Thyroid gland (tissue), 4 donors: Measurements from ENCODE around the gene ADH5. TPM values are rescaled to one million over a fixed set of nuclear protein-coding genes. Genes with fewer than 3 reads are reported as not detected.
"Not testable (repeated sequence)": the region's sequence is repeated elsewhere in the genome, so short reads cannot be mapped to it uniquely, and the experiment has no call there.

Experiments
- DNase-seq, 2 donors: peaks; one replicate each; pipeline ENCODE4 v3.0.0-alpha.2; 2019
- H3K27ac ChIP-seq, 3 donors: fragments of 200-600 bp; sonication (generic); 1 replicate in 2 of 3; 2 replicates in 1 of 3; pipeline ENCODE4 v1.5.1; 2016 to 2019; ENCODE audit warnings: mild to moderate bottlenecking in 1 of 3, moderate library complexity in 1 of 3
- H3K27me3 ChIP-seq: fragments of 200-600 bp; sonication (generic); one replicate; pipeline ENCODE4 v1.5.1; 2019
- H3K36me3 ChIP-seq, 2 donors: fragments of 200-600 bp; sonication (generic); one replicate each; pipeline ENCODE4 v1.5.1; 2016 to 2019
- H3K4me1 ChIP-seq, 2 donors: fragments of 200-600 bp; sonication (generic); one replicate each; pipeline ENCODE4 v1.5.1; 2017 to 2019
- H3K4me3 ChIP-seq, 3 donors: fragments of 200-600 bp; sonication (generic); replicated peaks in 1 of 3; 1 replicate in 2 of 3; 2 replicates in 1 of 3; pipeline ENCODE4 v1.5.1; 2016; ENCODE audit warnings: mild to moderate bottlenecking in 1 of 3
- H3K9me3 ChIP-seq: fragments of 200-600 bp; sonication (generic); one replicate; pipeline ENCODE4 v1.5.1; 2017
- POLR2A ChIP-seq, 2 donors: fragments of 450-650 bp; IDR thresholded peaks; one replicate each; pipeline ENCODE4 v1.6.1; 2017; ENCODE audit warnings: antibody characterized with exemption in 2 of 2, mild to moderate bottlenecking in 2 of 2, moderate library complexity in 1 of 2
- WGBS, 2 donors: methylation state at CpG; one replicate each; pipeline ENCODE4 v1.1.5; 2017; 5-methylcytosine and 5-hydroxymethylcytosine counted together
- intact Hi-C: fragments of 100-400 bp; cut with DNase I; formaldehyde crosslinking; loops from one replicate; pipeline ENCODE4 v1.15.1; 2023
- total RNA-seq, 4 donors: library from RNA; depleted of rRNA; stranded (reverse); fragments of >200 nt; gene quantifications; one replicate each; pipeline ENCODE4 v1.2.3, GENCODE V29; 2016
- TF ChIP-seq, protein P1 (sequence below), 6 experiments: fragments of 200-600 bp in 3 of 6; fragments of 450-650 bp in 3 of 6; sonication (generic) in 3 of 6; IDR thresholded peaks; one replicate each; pipeline ENCODE4 v1.5.1; 2016 to 2019; ENCODE audit warnings: antibody characterized with exemption in 6 of 6, mild to moderate bottlenecking in 2 of 6, inconsistent platforms in 1 of 6, moderate library complexity in 1 of 6

The ADH5 gene
- total RNA-seq, 4 donors from 2014 or later = 101 to 162 (median 117) TPM

GRCh38 chr4:99126376-99126775 lies 37.8 kb upstream of the ADH5 start:
- TF ChIP-seq, protein P1, sequence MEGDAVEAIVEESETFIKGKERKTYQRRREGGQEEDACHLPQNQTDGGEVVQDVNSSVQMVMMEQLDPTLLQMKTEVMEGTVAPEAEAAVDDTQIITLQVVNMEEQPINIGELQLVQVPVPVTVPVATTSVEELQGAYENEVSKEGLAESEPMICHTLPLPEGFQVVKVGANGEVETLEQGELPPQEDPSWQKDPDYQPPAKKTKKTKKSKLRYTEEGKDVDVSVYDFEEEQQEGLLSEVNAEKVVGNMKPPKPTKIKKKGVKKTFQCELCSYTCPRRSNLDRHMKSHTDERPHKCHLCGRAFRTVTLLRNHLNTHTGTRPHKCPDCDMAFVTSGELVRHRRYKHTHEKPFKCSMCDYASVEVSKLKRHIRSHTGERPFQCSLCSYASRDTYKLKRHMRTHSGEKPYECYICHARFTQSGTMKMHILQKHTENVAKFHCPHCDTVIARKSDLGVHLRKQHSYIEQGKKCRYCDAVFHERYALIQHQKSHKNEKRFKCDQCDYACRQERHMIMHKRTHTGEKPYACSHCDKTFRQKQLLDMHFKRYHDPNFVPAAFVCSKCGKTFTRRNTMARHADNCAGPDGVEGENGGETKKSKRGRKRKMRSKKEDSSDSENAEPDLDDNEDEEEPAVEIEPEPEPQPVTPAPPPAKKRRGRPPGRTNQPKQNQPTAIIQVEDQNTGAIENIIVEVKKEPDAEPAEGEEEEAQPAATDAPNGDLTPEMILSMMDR (IDR thresholded peaks at IDR 0.05) = no peak
- TF ChIP-seq POLR2A (IDR thresholded peaks at IDR 0.05) = no peak
- WGBS, 2 donors = 51 to 76% methylated on average over 1 of the region's 1 CpG
- intact Hi-C loops = loop anchor here (10.0 kb wide), 1 partner anchor 278 kb away; no protein-coding TSS in a partner anchor

DNA sequence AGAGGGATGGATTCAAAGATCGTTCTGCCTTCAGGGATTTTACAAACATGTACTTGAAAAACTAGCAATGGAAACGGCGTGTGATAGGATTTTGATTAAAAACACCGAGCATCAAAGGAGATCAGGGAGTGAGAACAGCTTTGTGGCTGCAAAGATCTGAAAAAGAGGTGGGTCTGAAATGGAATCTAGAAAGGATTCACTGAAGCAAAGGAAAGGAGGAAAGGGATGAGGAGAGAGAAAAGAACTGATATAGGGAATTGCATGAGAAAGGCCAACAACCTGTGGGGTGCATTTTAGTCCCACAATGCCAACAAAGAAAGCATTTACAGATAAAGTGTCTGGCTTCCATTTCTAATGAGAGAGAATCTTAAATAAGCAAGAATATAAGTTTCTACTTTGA lies 32.4 kb upstream of the ADH5 start:
- TF ChIP-seq, protein P1 (IDR thresholded peaks at IDR 0.05) = no peak
- no peak for TF ChIP-seq POLR2A (IDR thresholded peaks at IDR 0.05)
- Histone ChIP-seq H3K27me3 (no peaks in the 10 kb centered on the region), H3K4me1 (no peaks in the 10 kb centered on the region), H3K4me3 (no peak overlapping the region), H3K27ac (no peak overlapping the region), H3K9me3 (no peaks in the 10 kb centered on the region), H3K36me3 (no peaks in the 10 kb centered on the region)
- DNase-seq = no peak
- WGBS, 2 donors = 88 to 89% methylated on average over 4 of the region's 4 CpGs
- intact Hi-C loops = loop anchor here (10.0 kb wide), 1 partner anchor 284 kb away; no protein-coding TSS in a partner anchor

More at GRCh38 chr4:99126376-99126775, 37.8 kb upstream of the ADH5 start:
- no peaks in the 10 kb centered on the region for H3K36me3 ChIP-seq
- H3K4me1 ChIP-seq = no peaks in the 10 kb centered on the region
- H3K27ac ChIP-seq = no peak overlapping the region
- H3K27me3 ChIP-seq = no peaks in the 10 kb centered on the region
- DNase-seq = no peak
- H3K9me3 ChIP-seq = no peaks in the 10 kb centered on the region
- H3K4me3 ChIP-seq = no peak overlapping the region

- intact Hi-C loops = loop anchor here (10.0 kb wide), 1 partner anchor 284 kb away; no protein-coding TSS in a partner anchor
- WGBS, 2 donors = 93 to 99% methylated on average over 5 of the region's 5 CpGs
- no peaks in the 10 kb centered on the region for H3K4me1 ChIP-seq
- H3K27me3 ChIP-seq = no peaks in the 10 kb centered on the region
- no peak for TF ChIP-seq POLR2A (IDR thresholded peaks at IDR 0.05)
- TF ChIP-seq, protein P1 (IDR thresholded peaks at IDR 0.05) = no peak
- no peak overlapping the region for H3K4me3 ChIP-seq
- no peaks in the 10 kb centered on the region for H3K36me3 ChIP-seq
- no peak for DNase-seq
- H3K9me3 ChIP-seq = no peaks in the 10 kb centered on the region
- H3K27ac ChIP-seq = no peak overlapping the region
Measured at GRCh38 chr4:99120501-99120900, 31.9 kb upstream of the ADH5 start.

- Histone ChIP-seq H3K27ac (no peak overlapping the region), H3K27me3 (no peaks in the 10 kb centered on the region)
Measured at GRCh38 chr4:99117876-99118693, 29.5 kb upstream of the ADH5 start.

DNA sequence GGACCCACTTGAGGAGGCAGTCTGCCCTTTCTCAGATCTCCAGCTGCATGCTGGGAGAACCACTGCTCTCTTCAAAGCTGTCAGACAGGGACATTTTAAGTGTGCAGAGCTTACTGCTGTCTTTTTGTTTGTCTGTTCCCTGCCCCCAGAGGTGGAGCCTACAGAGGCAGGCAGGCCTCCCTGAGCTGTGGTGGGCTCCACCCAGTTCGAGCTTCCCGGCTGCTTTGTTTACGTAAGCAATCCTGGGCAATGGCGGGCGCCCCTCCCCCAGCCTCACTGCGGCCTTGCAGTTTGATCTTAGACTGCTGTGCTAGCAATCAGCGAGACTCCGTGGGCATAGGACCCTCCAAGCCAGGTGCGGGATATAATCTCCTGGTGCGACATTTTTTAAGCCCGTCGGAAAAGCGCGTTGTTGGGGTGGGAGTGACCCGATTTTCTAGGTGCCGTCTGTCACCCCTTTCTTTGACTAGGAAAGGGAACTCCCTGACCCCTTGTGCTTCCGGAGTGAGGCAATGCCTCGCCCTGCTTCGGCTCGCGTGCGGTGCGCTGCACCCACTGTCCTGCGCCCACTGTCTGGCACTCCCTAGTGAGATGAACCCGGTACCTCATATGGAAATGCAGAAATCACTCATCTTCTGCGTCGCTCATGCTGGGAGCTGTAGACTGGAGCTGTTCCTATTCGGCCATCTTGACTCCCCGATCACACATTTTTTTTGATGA lies 28.7 kb upstream of the ADH5 start:
- intact Hi-C loops = loop anchor here (10.0 kb wide), 1 partner anchor 348 kb away; no protein-coding TSS in a partner anchor
- not testable (repeated sequence) for H3K9me3 ChIP-seq, H3K4me3 ChIP-seq, H3K36me3 ChIP-seq, H3K27me3 ChIP-seq, H3K27ac ChIP-seq, DNase-seq, H3K4me1 ChIP-seq
- 90 to 91% methylated on average over 29 of the region's 29 CpGs for WGBS, 2 donors

More at GRCh38 chr4:99117876-99118693, 29.5 kb upstream of the ADH5 start:
- no peak overlapping the region for H3K4me3 ChIP-seq
- TF ChIP-seq POLR2A (IDR thresholded peaks at IDR 0.05) = no peak
- TF ChIP-seq, protein P1 (IDR thresholded peaks at IDR 0.05) = peak in 3 of 6 experiments; percentile 26 to 54 (median 36)
- H3K36me3 ChIP-seq = no peaks in the 10 kb centered on the region
- intact Hi-C loops = loop anchor here (10.0 kb wide), 1 partner anchor 347 kb away; no protein-coding TSS in a partner anchor
- H3K9me3 ChIP-seq = no peaks in the 10 kb centered on the region
- 44 to 48% methylated on average over 9 of the region's 9 CpGs for WGBS, 2 donors
- DNase-seq = no peak
- no peaks in the 10 kb centered on the region for H3K4me1 ChIP-seq

- 88 to 89% methylated on average over 12 of the region's 12 CpGs for WGBS, 2 donors
- H3K9me3 ChIP-seq, H3K4me1 ChIP-seq, H3K27me3 ChIP-seq, H3K36me3 ChIP-seq, H3K4me3 ChIP-seq, intact Hi-C loops, DNase-seq, H3K27ac ChIP-seq: not testable (repeated sequence)
Measured at GRCh38 chr4:99109286-99109685, 20.7 kb upstream of the ADH5 start.
